HEK293 (cell line): ENCODE data around the gene ITGB2.

ENCODE experiments used
- CTCF ChIA-PET: fragments of 350-600 bp; formaldehyde crosslinking; extraction: SDS; loops from one replicate; lab custom pipeline; 2021; ENCODE audit warnings: antibody characterized with exemption; lab: Yijun Ruan, JAX
- POLR2A ChIA-PET: fragments of 300-600 bp; formaldehyde crosslinking; extraction: SDS; loops from one replicate; lab custom pipeline; 2020; ENCODE audit warnings: antibody characterized with exemption, inconsistent platforms; lab: Yijun Ruan, JAX
- H3K27ac ChIP-seq: fragments of 200-500 bp; sonication (Bioruptor generic); 2 replicates; pipeline ENCODE4 v1.5.1; 2014; ENCODE audit warnings: low read depth, low read length, control low read depth, inconsistent platforms; ENCODE audit errors: extremely low read depth
- H3K36me3 ChIP-seq, 2 experiments: fragments of 200-500 bp in 1 of 2; sonication (Bioruptor generic) in 1 of 2; 1 replicate in 1 of 2; 2 replicates in 1 of 2; pipeline ENCODE4 v1.5.1; 2014 to 2017; ENCODE audit warnings: inconsistent platforms in 2 of 2, low read length in 2 of 2; ENCODE audit not compliant: control insufficient read depth in 2 of 2, insufficient read depth in 1 of 2
- H3K4me1 ChIP-seq: fragments of 200-500 bp; sonication (Bioruptor generic); 2 replicates; pipeline ENCODE4 v1.5.1; 2014; ENCODE audit warnings: mild to moderate bottlenecking, low read length, inconsistent platforms; ENCODE audit not compliant: control insufficient read depth, insufficient read depth
- H3K4me3 ChIP-seq: 2 replicates; pipeline ENCODE4 v1.5.1; 2011; ENCODE audit warnings: low read depth, mild to moderate bottlenecking, control low read depth, low read length, moderate library complexity
- H3K9me3 ChIP-seq: fragments of 200-500 bp; sonication (Bioruptor generic); 2 replicates; pipeline ENCODE4 v1.5.1; 2014; ENCODE audit warnings: low read depth, low read length, inconsistent platforms; ENCODE audit not compliant: control insufficient read depth, insufficient read depth
- EGR2 ChIP-seq: fragments of 450-650 bp; formaldehyde crosslinking; IDR thresholded peaks from 2 replicates; pipeline ENCODE4 v1.5.1; 2016; ENCODE audit warnings: low read depth, missing biosample characterization, missing genetic modification characterization
- GLIS1 ChIP-seq: fragments of 450-650 bp; formaldehyde crosslinking; IDR thresholded peaks from 2 replicates; pipeline ENCODE4 v1.5.1; 2016; ENCODE audit warnings: missing biosample characterization, missing genetic modification characterization
- KLF7 ChIP-seq: fragments of 450-650 bp; formaldehyde crosslinking; IDR thresholded peaks from 2 replicates; pipeline ENCODE4 v1.5.1; 2016; ENCODE audit warnings: missing biosample characterization, missing genetic modification characterization, borderline replicate concordance
- OSR2 ChIP-seq: fragments of 450-650 bp; formaldehyde crosslinking; IDR thresholded peaks from 2 replicates; pipeline ENCODE4 v1.5.1; 2016; ENCODE audit warnings: missing biosample characterization, missing genetic modification characterization
- PRDM1 ChIP-seq: fragments of 450-650 bp; formaldehyde crosslinking; IDR thresholded peaks from 2 replicates; pipeline ENCODE4; 2016; ENCODE audit warnings: missing biosample characterization, missing genetic modification characterization
- SALL2 ChIP-seq: fragments of 450-650 bp; formaldehyde crosslinking; IDR thresholded peaks from 2 replicates; pipeline ENCODE4 v1.5.0; 2017; ENCODE audit warnings: missing biosample characterization, mild to moderate bottlenecking, missing genetic modification characterization, borderline replicate concordance
- SCRT1 ChIP-seq: fragments of 450-650 bp; formaldehyde crosslinking; IDR thresholded peaks from 2 replicates; pipeline ENCODE4 v1.5.1; 2016; ENCODE audit warnings: missing biosample characterization, missing genetic modification characterization, borderline replicate concordance
- SETDB1 ChIP-seq: IDR thresholded peaks from one replicate; pipeline ENCODE4 v1.6.1; 2017; ENCODE audit warnings: mild to moderate bottlenecking, low read length, moderate library complexity, mixed read lengths; ENCODE audit not compliant: insufficient read length
- YY1 ChIP-seq: fragments of 450-650 bp; formaldehyde crosslinking; IDR thresholded peaks from 2 replicates; pipeline ENCODE4 v1.5.1; 2018; ENCODE audit warnings: missing biosample characterization, missing genetic modification characterization
- ZBTB8A ChIP-seq: fragments of 450-650 bp; formaldehyde crosslinking; IDR thresholded peaks from 2 replicates; pipeline ENCODE4 v1.5.1; 2016; ENCODE audit warnings: missing biosample characterization, missing genetic modification characterization
- ZFHX2 ChIP-seq: fragments of 450-650 bp; formaldehyde crosslinking; conservative IDR thresholded peaks from 2 replicates; pipeline ENCODE4 v1.5.1; 2016; ENCODE audit warnings: missing biosample characterization, missing genetic modification characterization
- ZIC2 ChIP-seq: fragments of 450-650 bp; formaldehyde crosslinking; IDR thresholded peaks from 2 replicates; pipeline ENCODE4 v1.5.1; 2016; ENCODE audit warnings: missing biosample characterization, missing genetic modification characterization
- ZNF169 ChIP-seq: fragments of 450-650 bp; formaldehyde crosslinking; IDR thresholded peaks from 2 replicates; pipeline ENCODE4 v1.5.1; 2016; ENCODE audit warnings: missing biosample characterization, missing genetic modification characterization
- ZNF19 ChIP-seq: fragments of 450-650 bp; formaldehyde crosslinking; IDR thresholded peaks from 2 replicates; pipeline ENCODE4; 2016; ENCODE audit warnings: missing biosample characterization, missing genetic modification characterization, low read depth
- ZNF2 ChIP-seq: fragments of 450-650 bp; formaldehyde crosslinking; IDR thresholded peaks from 2 replicates; pipeline ENCODE4 v1.5.1; 2016; ENCODE audit warnings: missing biosample characterization, missing genetic modification characterization
- ZNF202 ChIP-seq: fragments of 450-650 bp; formaldehyde crosslinking; IDR thresholded peaks from 2 replicates; pipeline ENCODE4 v1.5.1; 2016; ENCODE audit warnings: missing biosample characterization, missing genetic modification characterization, borderline replicate concordance
- ZNF223 ChIP-seq: fragments of 450-650 bp; formaldehyde crosslinking; IDR thresholded peaks from 2 replicates; pipeline ENCODE4 v1.5.1; 2016; ENCODE audit warnings: missing biosample characterization, missing genetic modification characterization
- ZNF23 ChIP-seq: fragments of 450-650 bp; formaldehyde crosslinking; IDR thresholded peaks from 2 replicates; pipeline ENCODE4 v1.5.1; 2016; ENCODE audit warnings: missing biosample characterization, missing genetic modification characterization, borderline replicate concordance
- ZNF24 ChIP-seq: fragments of 450-650 bp; formaldehyde crosslinking; IDR thresholded peaks from 2 replicates; pipeline ENCODE4 v1.5.1; 2016; ENCODE audit warnings: missing biosample characterization, missing genetic modification characterization
- ZNF274 ChIP-seq, 2 experiments: fragments of 200-500 bp in 1 of 2; fragments of 450-650 bp in 1 of 2; sonication (Bioruptor generic) in 1 of 2; formaldehyde crosslinking in 1 of 2; IDR thresholded peaks; 2 replicates each; pipeline versions ENCODE4 v1.5.1 to v1.6.1; 2014 to 2016; ENCODE audit warnings: borderline replicate concordance in 1 of 2, inconsistent platforms in 1 of 2, low read length in 1 of 2, missing biosample characterization in 1 of 2, missing genetic modification characterization in 1 of 2
- ZNF335 ChIP-seq: fragments of 450-650 bp; formaldehyde crosslinking; conservative IDR thresholded peaks from 2 replicates; pipeline ENCODE4 v1.5.1; 2016; ENCODE audit warnings: missing biosample characterization, missing genetic modification characterization
- ZNF416 ChIP-seq: fragments of 450-650 bp; formaldehyde crosslinking; IDR thresholded peaks from 2 replicates; pipeline ENCODE4 v1.5.1; 2016; ENCODE audit warnings: missing biosample characterization, missing genetic modification characterization
- ZNF530 ChIP-seq: fragments of 450-650 bp; formaldehyde crosslinking; IDR thresholded peaks from 2 replicates; pipeline ENCODE4 v1.5.1; 2016; ENCODE audit warnings: low read depth, missing biosample characterization, missing genetic modification characterization
- ZNF549 ChIP-seq: fragments of 450-650 bp; IDR thresholded peaks from 2 replicates; pipeline ENCODE4 v1.5.1; 2018; ENCODE audit warnings: missing biosample characterization, missing genetic modification characterization, mild to moderate bottlenecking, inconsistent platforms, moderate library complexity
- ZNF707 ChIP-seq: fragments of 450-650 bp; formaldehyde crosslinking; IDR thresholded peaks from 2 replicates; pipeline ENCODE4 v1.5.1; 2016; ENCODE audit warnings: missing biosample characterization, missing genetic modification characterization
- TF ChIP-seq, protein P1 (sequence below): fragments of 450-650 bp; formaldehyde crosslinking; IDR thresholded peaks from 2 replicates; pipeline ENCODE4 v1.5.1; 2016; ENCODE audit warnings: missing biosample characterization, missing genetic modification characterization
- TF ChIP-seq, protein P2 (sequence below): fragments of 450-650 bp; formaldehyde crosslinking; IDR thresholded peaks from 2 replicates; pipeline ENCODE4 v1.5.1; 2017; ENCODE audit warnings: missing biosample characterization, missing genetic modification characterization

The ITGB2 gene

DNA sequence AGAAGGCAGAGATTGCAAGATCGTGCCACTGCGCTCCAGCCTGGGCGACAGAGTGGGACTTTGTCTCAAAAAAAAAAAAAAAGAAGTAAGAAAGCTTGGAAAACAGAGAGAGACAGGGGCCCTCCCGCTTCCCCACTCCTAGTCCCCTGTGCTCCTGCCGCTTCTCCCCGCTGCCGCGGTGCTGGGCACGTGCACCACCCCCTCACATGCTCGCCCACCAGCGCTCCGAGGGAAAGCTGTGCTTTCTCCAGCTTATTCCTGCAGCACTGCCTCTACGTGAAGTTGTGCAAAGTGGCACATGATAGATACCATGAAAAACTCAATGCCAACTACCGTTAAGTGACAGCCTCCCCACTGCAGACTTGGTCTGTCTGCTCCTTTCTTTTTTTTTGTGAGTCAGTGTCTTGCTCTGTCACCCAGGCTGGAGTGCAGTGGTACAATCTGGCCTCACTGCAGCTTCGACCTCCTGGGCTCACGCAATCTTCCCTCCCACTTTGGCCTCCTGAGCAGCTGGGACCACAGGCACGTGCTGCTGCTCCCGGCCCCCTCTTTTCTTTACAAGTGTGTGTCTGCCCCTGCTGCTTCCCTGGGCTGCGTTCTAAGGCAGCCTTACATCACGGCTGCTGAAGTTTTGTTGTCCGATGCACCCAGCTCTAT lies 34.6 kb upstream of the ITGB2 start:
- H3K4me1 ChIP-seq, result no peaks in the 10 kb centered on the region
- H3K4me3 ChIP-seq, result no peak overlapping the region
- H3K36me3 ChIP-seq, result peaks cover 0 to 83% of the 10 kb centered on the region in 2 experiments
- TF ChIP-seq ZFHX2 (tag by site-specific recombination) (peak; percentile 41), EGR2 (peak; percentile 55), ZNF169 (no peak), YY1 (tag by site-specific recombination) (no peak), SCRT1 (tag by site-specific recombination) (no peak), ZIC2 (peak; percentile 59; the same call in 1 of the 2 replicates), GLIS1 (tag by site-specific recombination) (peak; percentile 18; the same call in 1 of the 2 replicates)
- TF ChIP-seq, protein P1, sequence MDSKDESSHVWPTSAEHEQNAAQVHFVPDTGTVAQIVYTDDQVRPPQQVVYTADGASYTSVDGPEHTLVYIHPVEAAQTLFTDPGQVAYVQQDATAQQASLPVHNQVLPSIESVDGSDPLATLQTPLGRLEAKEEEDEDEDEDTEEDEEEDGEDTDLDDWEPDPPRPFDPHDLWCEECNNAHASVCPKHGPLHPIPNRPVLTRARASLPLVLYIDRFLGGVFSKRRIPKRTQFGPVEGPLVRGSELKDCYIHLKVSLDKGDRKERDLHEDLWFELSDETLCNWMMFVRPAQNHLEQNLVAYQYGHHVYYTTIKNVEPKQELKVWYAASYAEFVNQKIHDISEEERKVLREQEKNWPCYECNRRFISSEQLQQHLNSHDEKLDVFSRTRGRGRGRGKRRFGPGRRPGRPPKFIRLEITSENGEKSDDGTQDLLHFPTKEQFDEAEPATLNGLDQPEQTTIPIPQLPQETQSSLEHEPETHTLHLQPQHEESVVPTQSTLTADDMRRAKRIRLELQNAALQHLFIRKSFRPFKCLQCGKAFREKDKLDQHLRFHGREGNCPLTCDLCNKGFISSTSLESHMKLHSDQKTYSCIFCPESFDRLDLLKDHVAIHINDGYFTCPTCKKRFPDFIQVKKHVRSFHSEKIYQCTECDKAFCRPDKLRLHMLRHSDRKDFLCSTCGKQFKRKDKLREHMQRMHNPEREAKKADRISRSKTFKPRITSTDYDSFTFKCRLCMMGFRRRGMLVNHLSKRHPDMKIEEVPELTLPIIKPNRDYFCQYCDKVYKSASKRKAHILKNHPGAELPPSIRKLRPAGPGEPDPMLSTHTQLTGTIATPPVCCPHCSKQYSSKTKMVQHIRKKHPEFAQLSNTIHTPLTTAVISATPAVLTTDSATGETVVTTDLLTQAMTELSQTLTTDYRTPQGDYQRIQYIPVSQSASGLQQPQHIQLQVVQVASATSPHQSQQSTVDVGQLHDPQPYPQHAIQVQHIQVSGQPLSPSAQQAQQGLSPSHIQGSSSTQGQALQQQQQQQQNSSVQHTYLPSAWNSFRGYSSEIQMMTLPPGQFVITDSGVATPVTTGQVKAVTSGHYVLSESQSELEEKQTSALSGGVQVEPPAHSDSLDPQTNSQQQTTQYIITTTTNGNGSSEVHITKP (tag by site-specific recombination), result 0 out of 2 replicates have a peak, but pooled peaks have one; percentile 33
- TF ChIP-seq, all 188 proteins: peak for 5
- H3K27ac ChIP-seq, result no peak overlapping the region
- ChIA-PET POLR2A (no interaction called here), CTCF (interaction anchor here (0.5 to 2.9 kb wide), 3 partner anchors 21 to 182 kb away, joined by 3 to 24 read pairs (median 3); no protein-coding TSS in a partner anchor)
- H3K9me3 ChIP-seq, result no peaks in the 10 kb centered on the region

DNA sequence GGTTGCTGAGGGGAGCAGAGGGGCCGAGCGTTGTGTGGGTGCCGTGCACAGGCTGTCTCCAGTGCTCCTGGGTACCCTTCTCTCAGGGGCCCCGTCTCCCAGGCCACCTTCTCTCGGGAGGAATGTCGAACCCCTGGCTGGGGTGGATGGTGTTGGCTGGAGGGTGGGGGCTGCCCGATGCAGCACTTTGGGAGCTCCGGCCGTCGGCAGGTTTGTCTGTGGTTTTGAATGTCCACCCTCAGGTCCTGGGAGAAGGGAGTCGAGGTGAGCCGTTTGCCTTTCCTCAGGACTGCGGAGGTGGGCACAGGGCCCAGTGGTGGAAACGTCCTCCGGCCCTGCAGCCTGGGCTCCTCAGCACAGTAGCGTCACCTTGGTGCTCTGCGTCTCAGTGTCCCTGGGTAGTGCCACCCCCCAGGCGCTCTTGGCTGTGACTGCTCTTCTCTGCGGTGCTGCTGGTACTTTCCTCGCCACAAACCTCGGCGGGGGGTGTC lies 33.6 kb upstream of the ITGB2 start:
- H3K9me3 ChIP-seq, result no peaks in the 10 kb centered on the region
- ChIA-PET POLR2A (no interaction called here), CTCF (interaction anchor here (0.5 to 15.2 kb wide), 4 partner anchors 31 to 184 kb away, joined by 3 to 333 read pairs (median 88); no protein-coding TSS in a partner anchor)
- no peak for TF ChIP-seq ZNF2 (tag by site-specific recombination)
- no peak for TF ChIP-seq PRDM1 (tag by site-specific recombination)
- TF ChIP-seq ZNF19 (tag by site-specific recombination), result no peak
- TF ChIP-seq ZNF23 (tag by site-specific recombination), result no peak
- no peak for TF ChIP-seq SALL2 (tag by site-specific recombination)
- no peak for TF ChIP-seq OSR2 (tag by site-specific recombination)
- TF ChIP-seq, protein P2, sequence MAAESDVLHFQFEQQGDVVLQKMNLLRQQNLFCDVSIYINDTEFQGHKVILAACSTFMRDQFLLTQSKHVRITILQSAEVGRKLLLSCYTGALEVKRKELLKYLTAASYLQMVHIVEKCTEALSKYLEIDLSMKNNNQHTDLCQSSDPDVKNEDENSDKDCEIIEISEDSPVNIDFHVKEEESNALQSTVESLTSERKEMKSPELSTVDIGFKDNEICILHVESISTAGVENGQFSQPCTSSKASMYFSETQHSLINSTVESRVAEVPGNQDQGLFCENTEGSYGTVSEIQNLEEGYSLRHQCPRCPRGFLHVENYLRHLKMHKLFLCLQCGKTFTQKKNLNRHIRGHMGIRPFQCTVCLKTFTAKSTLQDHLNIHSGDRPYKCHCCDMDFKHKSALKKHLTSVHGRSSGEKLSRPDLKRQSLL (tag by site-specific recombination), result no peak
- no peak for TF ChIP-seq ZNF274 (IDR thresholded peaks at IDR 0.05; ENCODE audit: low read length)
- TF ChIP-seq ZNF274 (tag by site-specific recombination; IDR thresholded peaks at IDR 0.05; ENCODE audit: borderline replicate concordance), result no peak
- TF ChIP-seq KLF7, result no peak
- no peak for TF ChIP-seq SETDB1
- no peak for TF ChIP-seq ZNF549 (tag by site-specific recombination)
- no peak for TF ChIP-seq ZNF530
- no peak for TF ChIP-seq ZNF223 (tag by site-specific recombination)
- no peak for TF ChIP-seq ZBTB8A (tag by site-specific recombination)
- no peak for TF ChIP-seq ZNF707 (tag by site-specific recombination)
- no peak for TF ChIP-seq ZNF202 (tag by site-specific recombination)
- no peak for TF ChIP-seq ZNF335 (tag by site-specific recombination)
- TF ChIP-seq ZNF416 (tag by site-specific recombination), result no peak
- no peak for TF ChIP-seq ZNF24 (tag by site-specific recombination)
- peaks cover 0 to 78% of the 10 kb centered on the region in 2 experiments; a peak in 2 of 3 replicates for H3K36me3 ChIP-seq
- H3K27ac ChIP-seq, result no peak overlapping the region
- H3K4me1 ChIP-seq, result no peaks in the 10 kb centered on the region
- no peak overlapping the region for H3K4me3 ChIP-seq
